ENCODE data around the gene NMT1.

Gene NMT1

DNA sequence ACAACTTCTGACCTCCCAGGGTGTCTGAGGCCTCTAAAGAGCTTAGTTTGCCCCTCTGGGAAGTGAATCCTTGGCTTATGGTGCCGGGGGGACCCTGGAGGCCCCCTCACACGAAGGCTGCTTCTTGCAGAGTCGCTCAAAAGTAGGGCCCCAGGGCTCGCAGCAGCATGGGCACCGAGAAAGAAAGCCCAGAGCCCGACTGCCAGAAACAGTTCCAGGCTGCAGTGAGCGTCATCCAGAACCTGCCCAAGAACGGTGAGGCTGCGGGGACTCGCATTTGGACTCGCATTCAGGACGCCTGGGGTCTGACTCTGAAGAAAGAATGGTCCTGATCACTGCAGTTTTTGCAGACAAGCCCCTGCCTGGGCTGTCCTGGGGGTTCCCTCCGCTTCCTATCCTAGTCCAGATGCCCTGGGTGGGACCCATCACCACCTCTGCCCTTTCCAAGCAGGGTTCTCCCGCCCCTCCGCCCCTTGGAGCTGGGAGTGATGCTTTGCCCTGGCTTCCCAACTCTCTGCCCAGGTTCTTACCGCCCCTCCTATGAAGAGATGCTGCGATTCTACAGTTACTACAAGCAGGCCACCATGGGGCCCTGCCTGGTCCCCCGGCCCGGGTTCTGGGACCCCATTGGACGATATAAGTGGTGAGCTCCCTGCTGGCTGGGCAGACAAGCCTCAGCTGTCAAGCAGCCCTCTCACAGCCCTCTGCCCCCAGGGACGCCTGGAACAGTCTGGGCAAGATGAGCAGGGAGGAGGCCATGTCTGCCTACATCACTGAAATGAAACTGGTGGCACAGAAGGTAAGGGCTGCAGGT lies 75.1 kb downstream of the NMT1 start:
- DNase-seq (ENCODE audit: low read depth, low spot score) = no peak

DNA sequence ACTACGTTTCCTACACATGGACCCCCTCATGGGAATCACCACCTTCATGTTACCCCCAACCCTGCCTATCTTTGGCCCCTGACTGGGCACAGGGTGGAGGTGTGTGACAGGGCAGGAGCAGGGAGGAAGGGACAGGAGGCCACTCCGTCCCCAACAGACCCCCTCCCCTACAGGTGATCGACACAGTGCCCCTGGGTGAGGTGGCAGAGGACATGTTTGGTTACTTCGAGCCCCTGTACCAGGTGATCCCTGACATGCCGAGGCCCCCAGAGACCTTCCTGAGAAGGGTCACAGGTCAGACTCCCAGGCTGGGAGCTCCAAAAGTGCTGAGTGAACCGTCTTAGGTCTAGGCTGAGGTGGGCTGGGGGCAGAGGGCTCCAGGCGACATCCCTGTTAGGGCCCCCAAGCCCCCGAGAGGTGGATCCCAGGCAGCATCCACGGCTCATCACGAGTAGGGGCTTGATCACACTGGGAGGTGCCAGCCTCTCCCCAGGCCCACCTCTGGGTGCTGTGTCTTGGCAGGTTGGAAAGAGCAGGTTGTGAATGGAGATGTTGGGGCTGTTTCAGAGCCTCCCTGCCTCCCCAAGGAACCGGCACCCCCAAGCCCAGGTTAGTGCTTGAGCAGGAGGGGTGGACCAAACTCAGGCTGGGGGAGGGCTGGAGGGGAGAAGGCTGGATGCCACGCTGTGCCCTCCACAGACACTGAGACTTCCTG lies 75.9 kb downstream of the NMT1 start:
- no peak for DNase-seq (ENCODE audit: low read depth, low spot score)

DNA sequence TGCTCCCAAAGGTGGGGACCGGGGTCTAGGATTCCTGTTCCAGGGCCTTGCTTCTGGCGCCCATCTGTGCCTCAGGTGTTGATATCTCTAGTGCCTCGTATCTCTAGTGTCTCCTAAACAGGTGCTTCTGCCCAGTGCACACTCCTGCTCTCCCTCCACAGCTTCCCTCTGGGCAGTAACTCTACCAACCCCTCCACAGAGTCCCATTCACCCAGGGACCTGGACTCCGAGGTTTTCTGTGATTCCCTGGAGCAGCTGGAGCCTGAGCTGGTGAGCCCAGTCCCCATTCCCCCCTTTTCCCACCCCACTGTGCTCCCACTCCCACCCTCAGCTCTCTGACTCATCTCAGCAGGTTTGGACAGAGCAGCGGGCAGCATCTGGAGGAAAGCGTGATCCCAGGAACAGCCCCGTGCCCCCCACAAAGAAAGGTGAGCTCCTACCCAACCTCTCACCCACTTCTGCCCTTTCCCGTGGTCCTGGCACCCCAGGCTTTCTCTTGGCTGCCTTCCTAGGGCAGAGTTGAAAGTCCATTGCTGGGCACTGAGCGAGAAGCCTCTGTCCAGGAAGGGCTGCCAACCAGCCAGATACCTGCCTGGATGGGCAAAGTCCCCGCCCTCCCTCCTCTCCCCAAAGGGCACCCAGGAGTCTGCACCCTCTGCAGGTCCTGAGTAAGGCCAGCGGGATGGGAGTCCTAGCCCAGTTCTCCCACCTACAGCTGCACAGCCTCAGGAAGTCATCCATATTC lies 76.6 kb downstream of the NMT1 start:
- no peak for DNase-seq (ENCODE audit: low read depth, low spot score)

DNA sequence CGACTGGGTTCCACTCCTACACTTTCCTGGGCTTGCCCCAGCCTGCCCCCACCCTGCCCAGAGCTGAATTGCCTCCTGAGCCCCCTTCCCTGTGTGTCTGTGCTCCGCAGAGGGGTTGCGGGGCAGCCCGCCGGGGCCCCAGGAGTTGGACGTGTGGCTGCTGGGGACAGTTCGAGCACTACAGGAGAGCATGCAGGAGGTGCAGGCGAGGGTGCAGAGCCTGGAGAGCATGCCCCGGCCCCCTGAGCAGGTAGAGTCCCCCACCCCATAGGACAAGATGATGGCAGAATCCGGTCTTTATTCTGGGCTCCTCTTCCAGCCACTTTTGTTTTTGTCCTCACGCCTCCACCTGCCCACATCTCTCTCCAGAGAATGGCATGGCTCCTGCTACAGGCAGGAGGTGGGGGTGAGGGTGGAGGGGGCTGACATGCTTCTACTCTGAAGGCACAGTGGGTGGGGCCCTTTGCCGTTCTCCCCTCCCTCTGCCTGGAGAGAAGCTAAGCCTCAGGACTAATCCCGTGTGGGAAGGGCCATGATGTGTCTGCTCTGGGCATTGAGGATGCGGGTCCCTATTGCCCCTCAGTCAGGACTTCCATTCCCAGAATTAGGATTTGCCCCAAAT lies 77.9 kb downstream of the NMT1 start:
- DNase-seq (ENCODE audit: low read depth, low spot score) = no peak

DNA sequence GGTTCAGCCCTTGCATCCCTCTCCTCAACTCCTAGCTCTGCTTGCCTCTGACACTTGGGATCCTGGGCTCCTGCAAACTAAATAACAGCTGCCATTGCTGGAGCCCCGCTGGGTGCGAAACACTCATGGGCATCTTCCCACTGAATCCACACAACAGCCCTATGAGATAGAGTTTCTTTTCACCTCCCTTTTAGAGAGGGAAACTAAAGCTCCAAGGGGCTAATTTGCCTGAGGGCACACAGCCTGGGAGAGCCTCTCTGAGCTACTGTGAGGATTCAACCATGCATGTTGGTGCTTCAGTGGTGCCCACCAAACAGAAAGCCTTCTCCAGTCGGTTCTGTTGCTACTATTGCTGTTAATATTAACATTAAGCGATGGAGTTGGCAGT lies 78.4 kb downstream of the NMT1 start:
- DNase-seq (ENCODE audit: low read depth, low spot score) = no peak

DNA sequence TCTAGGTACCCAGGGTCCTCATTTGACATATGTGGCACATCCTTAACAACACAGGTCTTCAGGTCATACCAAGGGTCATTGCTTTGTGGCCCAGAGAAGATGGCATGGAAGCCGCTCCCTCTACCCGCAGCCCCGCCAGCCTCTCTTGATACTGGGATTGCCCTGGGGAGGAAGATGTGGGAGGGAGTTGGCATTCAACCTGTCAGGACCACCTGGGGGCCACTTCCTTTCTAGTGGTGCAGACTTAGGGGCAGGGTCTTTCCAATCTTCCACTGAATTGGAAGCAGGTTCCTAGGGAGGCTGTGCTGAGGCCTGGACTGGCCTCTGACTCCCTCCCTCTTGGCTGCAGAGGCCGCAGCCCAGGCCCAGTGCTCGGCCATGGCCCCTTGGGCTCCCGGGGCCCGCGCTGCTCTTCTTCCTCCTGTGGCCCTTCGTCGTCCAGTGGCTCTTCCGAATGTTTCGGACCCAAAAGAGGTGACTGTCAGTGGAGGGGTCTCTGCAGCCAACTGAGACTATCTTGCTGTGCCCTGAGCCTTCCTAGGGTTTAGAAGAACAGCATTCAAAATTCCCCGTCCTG lies 82.1 kb downstream of the NMT1 start:
- DNase-seq (ENCODE audit: low read depth, low spot score) = no peak

DNA sequence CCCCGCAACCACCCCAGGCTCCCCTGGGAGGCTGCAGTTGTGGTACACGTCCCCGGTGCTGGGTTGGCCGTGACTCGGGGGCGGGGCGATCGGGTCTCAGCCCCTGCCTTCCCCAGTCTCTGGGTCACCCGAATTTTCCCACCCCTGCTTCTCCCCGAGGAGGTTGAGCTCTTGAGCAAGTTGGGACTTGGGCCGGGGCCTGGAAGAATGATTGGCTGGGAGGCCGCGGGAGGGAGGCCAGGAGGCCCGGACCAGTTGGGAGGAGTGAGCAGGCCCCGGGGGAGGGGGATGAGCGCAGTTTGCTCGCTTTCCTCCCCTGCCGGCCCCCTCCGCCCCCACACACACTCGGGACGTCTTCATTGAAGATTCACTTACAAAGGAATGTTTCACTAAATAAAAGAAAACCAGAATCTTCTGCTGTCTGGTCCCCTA lies 82.7 kb downstream of the NMT1 start:
- no peak for DNase-seq (ENCODE audit: low read depth, low spot score)

DNA sequence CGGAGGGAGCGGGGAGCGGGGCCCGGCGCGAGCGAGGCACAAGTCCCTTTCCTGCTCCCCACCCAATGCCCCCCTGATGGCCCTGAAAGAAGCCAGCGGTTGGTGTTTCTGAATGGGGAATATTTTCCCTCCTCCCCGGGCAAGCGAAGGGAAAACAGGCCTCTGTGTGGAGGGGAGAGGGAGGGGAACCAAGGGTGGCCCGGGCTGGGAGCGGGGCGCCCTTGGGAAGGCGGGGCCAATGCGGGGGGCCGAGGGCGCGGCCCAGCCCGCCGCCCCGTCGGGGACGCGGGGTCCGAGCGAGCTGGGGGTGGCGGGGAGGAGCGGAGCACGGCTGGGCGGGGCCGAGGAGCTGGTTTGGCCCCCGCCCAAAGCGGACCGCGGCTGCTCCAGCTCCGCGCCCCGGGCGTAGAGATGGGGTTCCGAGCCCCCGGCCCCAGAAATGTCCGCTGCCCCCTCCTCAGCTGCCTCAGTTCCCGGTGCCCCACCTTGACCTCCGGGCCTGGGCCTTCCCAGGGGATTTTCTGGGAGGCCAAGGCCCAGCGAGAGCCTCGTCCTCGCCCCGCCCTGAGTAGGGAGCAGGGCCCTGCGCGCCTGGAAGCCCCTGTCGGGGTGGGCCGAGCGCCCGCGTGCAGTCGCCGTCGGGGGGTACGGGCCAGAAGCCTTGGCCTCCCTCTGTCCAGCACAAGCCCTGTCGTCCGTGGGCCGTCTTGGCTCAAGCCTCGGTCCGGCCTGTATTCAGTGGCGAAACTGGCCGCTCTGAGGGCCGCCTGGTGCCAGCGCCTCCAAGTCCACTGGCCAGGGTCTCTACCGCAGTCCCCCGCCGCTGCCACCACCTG lies 83.3 kb downstream of the NMT1 start:
- DNase-seq (ENCODE audit: low read depth, low spot score) = no peak

DNA sequence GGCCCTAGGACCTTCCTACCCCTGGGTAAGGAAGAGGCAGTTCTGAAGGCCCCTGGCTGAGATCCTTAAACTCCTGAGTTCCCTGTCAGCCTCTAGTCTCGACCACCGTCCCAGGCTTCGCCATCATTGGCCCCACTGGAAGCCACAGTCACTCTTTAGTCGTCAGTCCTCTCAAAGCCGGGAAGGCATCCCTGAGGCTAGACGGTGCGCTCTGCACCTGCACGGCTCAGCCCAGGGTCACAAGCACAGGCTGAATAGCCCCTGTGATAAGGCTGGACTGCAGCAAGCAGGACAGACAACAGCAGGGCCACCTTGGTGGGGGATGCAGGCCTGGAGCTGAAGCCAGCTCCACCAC lies 83.9 kb downstream of the NMT1 start:
- DNase-seq (ENCODE audit: low read depth, low spot score) = no peak

DNA sequence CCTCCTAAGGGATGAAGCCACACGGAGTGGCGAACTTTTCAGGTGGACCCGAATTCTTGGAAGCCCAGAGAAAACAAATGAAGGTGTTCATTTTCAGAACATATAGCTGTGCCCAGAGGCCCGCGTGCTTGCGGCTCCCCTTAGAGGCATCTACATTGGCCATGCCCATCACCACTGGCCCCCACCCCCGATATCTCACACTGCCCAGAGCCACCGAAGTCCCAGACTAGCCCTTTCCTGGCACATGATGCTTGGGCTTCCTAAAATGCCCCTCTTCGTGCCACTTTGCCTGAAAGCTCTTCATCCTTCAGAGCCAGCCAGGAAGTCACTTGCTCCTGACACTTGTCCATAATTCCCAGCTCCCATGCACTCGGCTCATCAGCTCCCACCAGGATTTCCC lies 85.0 kb downstream of the NMT1 start:
- DNase-seq (ENCODE audit: low read depth, low spot score) = no peak

DNA sequence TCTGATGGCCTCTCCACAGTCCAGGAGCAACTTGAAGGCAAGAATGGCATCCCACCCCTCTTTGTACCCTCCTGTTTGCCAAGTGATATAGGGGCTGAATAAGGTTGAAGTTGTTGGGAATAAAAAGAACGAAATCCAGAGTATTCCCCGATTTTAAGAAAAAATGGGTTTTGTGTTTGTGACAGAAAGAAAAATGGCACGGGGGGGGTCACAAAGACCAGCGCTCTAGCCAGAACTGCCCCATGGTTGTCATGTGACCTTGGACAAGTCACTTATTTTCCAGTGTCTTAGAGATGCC lies 85.4 kb downstream of the NMT1 start:
- no peak for DNase-seq (ENCODE audit: low read depth, low spot score)

DNA sequence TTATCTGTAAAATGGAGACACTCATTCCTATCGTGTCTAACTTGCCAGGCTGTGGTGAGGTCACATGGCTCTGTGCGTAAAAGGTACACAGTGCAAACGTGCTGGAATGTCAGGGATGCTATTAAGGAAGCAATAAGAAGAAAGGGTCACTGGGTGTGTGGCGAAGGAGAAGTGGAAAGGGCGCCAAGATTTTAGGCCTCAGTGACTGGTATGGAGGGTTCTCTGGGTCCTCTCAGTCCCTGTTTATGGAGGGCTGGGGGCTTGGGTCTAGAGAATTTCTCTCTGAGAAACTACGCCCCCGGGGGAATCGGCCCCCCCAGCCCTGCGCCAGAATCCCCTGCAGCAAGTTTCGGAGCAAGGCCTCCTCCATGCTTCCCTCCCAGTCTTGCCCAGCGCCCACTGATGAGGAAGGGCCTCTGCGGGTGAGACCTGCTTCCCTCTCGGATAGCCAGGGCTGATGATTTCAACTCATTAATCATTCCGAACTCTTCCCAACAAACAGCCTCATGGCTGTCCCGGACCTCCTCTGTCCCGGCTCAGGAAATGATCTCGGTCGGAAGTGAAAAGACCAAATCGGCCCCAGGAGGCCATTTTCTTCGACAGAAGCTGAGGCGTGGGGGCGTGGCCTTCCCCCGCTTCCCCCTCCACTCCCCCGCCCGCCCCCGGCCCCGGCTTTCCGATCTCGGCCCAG lies 85.9 kb downstream of the NMT1 start:
- no peak for DNase-seq (ENCODE audit: low read depth, low spot score)

DNA sequence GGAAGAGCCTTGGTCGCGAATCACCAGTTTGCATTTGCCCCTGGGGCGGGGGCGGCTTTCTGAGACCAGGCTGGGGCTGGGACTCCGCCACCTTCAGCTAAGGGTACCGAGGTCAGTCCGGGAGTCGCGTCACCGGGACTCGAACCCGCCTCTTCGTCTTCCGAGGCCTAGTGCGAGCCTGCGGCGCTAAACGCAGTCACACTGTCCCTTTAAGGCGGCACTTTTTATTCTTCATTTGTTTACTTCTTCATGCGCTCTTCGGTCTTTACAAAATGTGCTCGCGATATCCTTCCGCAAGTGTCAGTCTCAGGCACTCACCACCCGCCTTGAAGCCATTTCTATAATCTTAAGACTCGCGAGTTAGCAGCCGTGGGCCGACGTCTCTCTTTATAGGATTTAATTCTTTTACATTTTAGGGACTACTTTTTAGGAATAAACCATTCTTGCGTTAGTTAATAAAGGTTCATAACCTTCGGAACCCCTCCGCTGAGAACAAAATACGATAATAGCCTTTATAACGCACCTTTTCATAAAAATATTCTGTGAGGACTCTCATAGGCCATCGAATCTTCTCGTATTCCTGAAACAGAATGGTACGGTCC lies 86.6 kb downstream of the NMT1 start:
- peak; percentile 90 for DNase-seq (ENCODE audit: low read depth, low spot score)

DNA sequence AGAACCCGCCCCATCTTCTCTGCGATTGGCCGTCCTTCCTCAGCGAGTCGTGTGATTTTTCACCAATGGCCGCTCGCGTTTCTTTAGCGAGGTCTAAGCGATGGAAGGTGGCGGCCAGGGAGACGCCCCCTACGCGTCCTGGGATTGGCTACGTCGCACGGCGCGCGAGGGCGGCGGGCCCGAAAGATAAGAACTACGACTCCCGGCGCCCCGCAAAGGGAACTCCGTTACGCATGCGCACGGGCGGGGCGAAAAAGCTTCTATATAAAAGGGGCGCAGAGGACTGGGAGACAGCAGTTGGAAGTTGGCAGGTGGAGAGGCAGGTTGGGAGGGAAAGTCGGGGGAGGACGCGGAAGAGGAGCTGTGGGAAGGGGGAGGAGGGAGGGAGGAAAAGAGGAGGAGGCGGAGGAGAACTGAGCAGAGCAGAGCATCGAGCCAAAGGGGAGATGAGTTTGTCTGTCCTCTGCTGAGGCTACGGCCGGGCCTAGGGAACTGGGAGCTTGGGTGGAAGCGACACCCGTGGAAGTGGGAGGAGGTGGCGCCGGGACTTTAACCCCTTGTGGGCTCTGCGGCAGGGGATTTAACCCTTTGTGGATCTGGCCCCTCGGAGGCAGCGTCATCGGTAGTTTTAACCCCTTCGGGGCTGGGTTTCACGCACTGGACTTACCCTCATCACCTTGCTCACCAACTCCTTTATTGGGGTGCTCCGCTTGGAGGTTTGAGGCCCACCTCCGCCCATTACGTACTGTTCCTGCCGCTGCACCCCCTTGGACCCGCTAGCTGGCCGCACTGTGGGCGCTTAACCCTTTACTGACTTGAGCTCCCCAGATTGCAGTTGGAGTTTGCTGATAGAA lies 87.3 kb downstream of the NMT1 start, which contains the start of gene HEXIM1:
HEXIM1 (plus strand) TSS at position 293 of the 854 bp plus-strand sequence. CDS start 716 bp downstream, outside the sequence.
- DNase-seq (ENCODE audit: low read depth, low spot score) = peak; percentile 99

DNA sequence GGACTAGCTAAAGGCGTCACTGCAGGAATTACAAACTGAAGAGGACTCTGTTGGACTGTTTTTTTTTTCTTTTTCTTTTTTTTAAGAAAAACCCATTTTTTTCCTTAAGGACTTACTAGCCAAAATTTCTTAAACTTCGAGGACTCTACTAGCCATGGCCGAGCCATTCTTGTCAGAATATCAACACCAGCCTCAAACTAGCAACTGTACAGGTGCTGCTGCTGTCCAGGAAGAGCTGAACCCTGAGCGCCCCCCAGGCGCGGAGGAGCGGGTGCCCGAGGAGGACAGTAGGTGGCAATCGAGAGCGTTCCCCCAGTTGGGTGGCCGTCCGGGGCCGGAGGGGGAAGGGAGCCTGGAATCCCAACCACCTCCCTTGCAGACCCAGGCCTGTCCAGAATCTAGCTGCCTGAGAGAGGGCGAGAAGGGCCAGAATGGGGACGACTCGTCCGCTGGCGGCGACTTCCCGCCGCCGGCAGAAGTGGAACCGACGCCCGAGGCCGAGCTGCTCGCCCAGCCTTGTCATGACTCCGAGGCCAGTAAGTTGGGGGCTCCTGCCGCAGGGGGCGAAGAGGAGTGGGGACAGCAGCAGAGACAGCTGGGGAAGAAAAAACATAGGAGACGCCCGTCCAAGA lies 88.0 kb downstream of the NMT1 start:
- DNase-seq (ENCODE audit: low read depth, low spot score) = no peak

DNA sequence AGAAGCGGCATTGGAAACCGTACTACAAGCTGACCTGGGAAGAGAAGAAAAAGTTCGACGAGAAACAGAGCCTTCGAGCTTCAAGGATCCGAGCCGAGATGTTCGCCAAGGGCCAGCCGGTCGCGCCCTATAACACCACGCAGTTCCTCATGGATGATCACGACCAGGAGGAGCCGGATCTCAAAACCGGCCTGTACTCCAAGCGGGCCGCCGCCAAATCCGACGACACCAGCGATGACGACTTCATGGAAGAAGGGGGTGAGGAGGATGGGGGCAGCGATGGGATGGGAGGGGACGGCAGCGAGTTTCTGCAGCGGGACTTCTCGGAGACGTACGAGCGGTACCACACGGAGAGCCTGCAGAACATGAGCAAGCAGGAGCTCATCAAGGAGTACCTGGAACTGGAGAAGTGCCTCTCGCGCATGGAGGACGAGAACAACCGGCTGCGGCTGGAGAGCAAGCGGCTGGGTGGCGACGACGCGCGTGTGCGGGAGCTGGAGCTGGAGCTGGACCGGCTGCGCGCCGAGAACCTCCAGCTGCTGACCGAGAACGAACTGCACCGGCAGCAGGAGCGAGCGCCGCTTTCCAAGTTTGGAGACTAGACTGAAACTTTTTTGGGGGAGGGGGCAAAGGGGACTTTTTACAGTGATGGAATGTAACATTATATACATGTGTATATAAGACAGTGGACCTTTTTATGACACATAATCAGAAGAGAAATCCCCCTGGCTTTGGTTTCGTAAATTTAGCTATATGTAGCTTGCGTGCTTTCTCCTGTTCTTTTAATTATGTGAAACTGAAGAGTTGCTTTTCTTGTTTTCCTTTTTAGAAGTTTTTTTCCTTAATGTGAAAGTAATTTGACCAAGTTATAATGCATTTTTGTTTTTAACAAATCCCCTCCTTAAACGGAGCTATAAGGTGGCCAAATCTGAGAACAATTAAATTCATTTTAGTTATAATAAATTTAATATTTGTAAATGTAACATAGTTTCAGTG lies 88.8 kb downstream of the NMT1 start:
- no peak for DNase-seq (ENCODE audit: low read depth, low spot score)
